ENCODE data around the gene BDP1.

GRCh38 chr5:71582945-71583584, 127.6 kb downstream of the BDP1 start:
- TF ChIP-seq, protein P1, sequence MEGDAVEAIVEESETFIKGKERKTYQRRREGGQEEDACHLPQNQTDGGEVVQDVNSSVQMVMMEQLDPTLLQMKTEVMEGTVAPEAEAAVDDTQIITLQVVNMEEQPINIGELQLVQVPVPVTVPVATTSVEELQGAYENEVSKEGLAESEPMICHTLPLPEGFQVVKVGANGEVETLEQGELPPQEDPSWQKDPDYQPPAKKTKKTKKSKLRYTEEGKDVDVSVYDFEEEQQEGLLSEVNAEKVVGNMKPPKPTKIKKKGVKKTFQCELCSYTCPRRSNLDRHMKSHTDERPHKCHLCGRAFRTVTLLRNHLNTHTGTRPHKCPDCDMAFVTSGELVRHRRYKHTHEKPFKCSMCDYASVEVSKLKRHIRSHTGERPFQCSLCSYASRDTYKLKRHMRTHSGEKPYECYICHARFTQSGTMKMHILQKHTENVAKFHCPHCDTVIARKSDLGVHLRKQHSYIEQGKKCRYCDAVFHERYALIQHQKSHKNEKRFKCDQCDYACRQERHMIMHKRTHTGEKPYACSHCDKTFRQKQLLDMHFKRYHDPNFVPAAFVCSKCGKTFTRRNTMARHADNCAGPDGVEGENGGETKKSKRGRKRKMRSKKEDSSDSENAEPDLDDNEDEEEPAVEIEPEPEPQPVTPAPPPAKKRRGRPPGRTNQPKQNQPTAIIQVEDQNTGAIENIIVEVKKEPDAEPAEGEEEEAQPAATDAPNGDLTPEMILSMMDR (IDR thresholded peaks at IDR 0.05) = no peak
- TF ChIP-seq POLR2A (IDR thresholded peaks at IDR 0.05) = no peak
- no peak for TF ChIP-seq POLR2AphosphoS5 (IDR thresholded peaks at IDR 0.05)
- no peak for TF ChIP-seq EP300 (IDR thresholded peaks at IDR 0.05)

Data from upper lobe of left lung (tissue), 4 donors.